CD4-positive, alpha-beta T cell (primary cell): Measurements from ENCODE around the gene SRSF2. TPM values are rescaled to one million over a fixed set of nuclear protein-coding genes. Genes with fewer than 3 reads are reported as not detected.

Experiments used
- ATAC-seq: fragments of 200-7000 bp; cut with Tn5 transposase; one replicate; pipeline ENCODE4 v1.10.0; 2022; ENCODE audit warnings: mild to moderate bottlenecking; ENCODE audit not compliant: poor library complexity
- CTCF ChIA-PET: fragments of 350-600 bp; sonication (Branson Sonifier 250); formaldehyde crosslinking; loops from one replicate; lab custom pipeline; 2021; ENCODE audit warnings: antibody characterized with exemption, inconsistent platforms; lab: Charles Lee
- POLR2A ChIA-PET: fragments of 350-600 bp; sonication (Branson Sonifier 250); formaldehyde crosslinking; loops from one replicate; lab custom pipeline; 2021; ENCODE audit warnings: antibody characterized with exemption, inconsistent platforms; lab: Charles Lee
- DNase-seq, 14 experiments: peaks; one replicate each; pipeline ENCODE4 v3.0.0-alpha.2; 2013 to 2020; ENCODE audit warnings: mixed read lengths in 2 of 14
- H3K27ac ChIP-seq, 2 donors: one replicate each; pipeline versions ENCODE4 v1.5.1 to v1.7.0; 2013; ENCODE audit warnings: low read length in 2 of 2, low read depth in 1 of 2, mild to moderate bottlenecking in 1 of 2
- H3K27me3 ChIP-seq, 2 experiments: 1 replicate in 1 of 2; 2 replicates in 1 of 2; pipeline versions ENCODE4 v1.6.1 to v1.7.0; 2013; ENCODE audit warnings: low read length in 2 of 2, control low read depth in 1 of 2, mild to moderate bottlenecking in 1 of 2, moderate library complexity in 1 of 2; ENCODE audit not compliant: insufficient read depth in 2 of 2, control insufficient read depth in 1 of 2
- H3K36me3 ChIP-seq: one replicate; pipeline ENCODE4 v1.6.1; 2013; ENCODE audit warnings: low read length, control low read depth; ENCODE audit not compliant: insufficient read depth
- H3K4me1 ChIP-seq: one replicate; pipeline ENCODE4 v1.6.1; 2013; ENCODE audit warnings: low read length, control low read depth; ENCODE audit not compliant: insufficient read depth
- H3K4me3 ChIP-seq: one replicate; pipeline ENCODE4 v1.5.1; 2013; ENCODE audit warnings: mild to moderate bottlenecking, low read length, moderate library complexity
- H3K9me3 ChIP-seq, 2 experiments: 1 replicate in 1 of 2; 2 replicates in 1 of 2; pipeline versions ENCODE4 v1.6.1 to v1.7.0; 2013; ENCODE audit warnings: low read length in 2 of 2, mild to moderate bottlenecking in 2 of 2, control low read depth in 1 of 2, moderate library complexity in 1 of 2; ENCODE audit not compliant: control insufficient read depth in 1 of 2, insufficient read depth in 1 of 2
- H3K27ac Mint-ChIP-seq: one replicate; pipeline ENCODE4 v1.8.0; 2020; ENCODE audit warnings: mixed read lengths
- H3K27me3 Mint-ChIP-seq: one replicate; pipeline ENCODE4 v1.8.0; 2021; ENCODE audit warnings: mixed read lengths
- H3K36me3 Mint-ChIP-seq: one replicate; pipeline ENCODE4 v1.8.0; 2021; ENCODE audit warnings: low read depth, mixed read lengths
- H3K4me1 Mint-ChIP-seq: one replicate; pipeline ENCODE4 v1.8.0; 2021; ENCODE audit warnings: low read depth, mixed read lengths
- H3K4me3 Mint-ChIP-seq: one replicate; pipeline ENCODE4 v1.8.0; 2020; ENCODE audit warnings: mild to moderate bottlenecking, mixed read lengths
- H3K9me3 Mint-ChIP-seq: one replicate; pipeline ENCODE4 v1.8.0; 2020; ENCODE audit warnings: mixed read lengths
- intact Hi-C, 2 experiments: fragments of 100-400 bp; cut with DNase I in 1 of 2; cut with micrococcal nuclease in 1 of 2; formaldehyde crosslinking; loops; one replicate each; pipeline versions ENCODE4 v1.15.1 to v1.9.0; 2023 to 2025; cut with DNase I, micrococcal nuclease
- total RNA-seq, 174 experiments: library from RNA in 2 of 174; stranded (reverse) in 2 of 174; gene quantifications; one replicate each; pipeline ENCODE4 v1.2.3 and lab custom pipeline; 2021 to 2026
- TF ChIP-seq, protein P1 (sequence below): fragments of 200-600 bp; IDR thresholded peaks from one replicate; pipeline ENCODE4 v1.8.0; 2022; ENCODE audit warnings: antibody characterized with exemption, mild to moderate bottlenecking

Gene SRSF2
- total RNA-seq, 2 experiments from 2014 or later: 448 to 460 TPM

DNA sequence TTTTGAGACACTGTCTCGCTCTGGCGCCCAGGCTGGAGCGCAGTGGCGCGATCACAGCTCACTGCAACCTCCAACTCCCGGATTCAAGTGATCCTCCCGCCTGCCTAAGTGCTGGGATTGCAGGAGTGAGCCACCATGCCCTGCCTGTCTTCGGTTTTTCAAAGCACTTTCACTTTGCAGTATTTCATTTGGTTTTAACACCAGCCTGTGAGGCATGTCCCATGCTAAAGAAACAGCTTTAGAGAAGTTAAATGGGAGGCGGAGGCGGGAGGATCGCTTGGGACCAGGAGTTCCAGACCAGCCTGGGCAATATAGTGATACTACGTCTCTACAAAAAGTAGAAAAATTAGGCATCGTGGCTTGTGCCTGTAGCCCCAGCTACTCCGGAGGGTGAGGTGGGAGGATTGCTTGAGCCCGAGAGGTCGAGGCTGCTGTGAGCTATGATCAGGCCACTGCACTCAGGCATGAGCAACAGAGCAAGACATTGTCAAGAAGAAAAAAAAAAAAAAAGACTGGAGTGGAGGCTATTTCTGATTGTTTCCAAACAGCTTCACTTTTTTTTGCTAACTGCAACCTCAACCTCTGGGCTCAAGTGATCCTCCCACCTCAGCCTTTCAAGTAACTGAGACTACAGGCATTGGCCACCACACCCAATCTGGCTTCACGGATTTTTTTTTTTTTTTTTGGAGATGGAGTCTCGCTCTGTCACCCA lies 9.2 kb downstream of the SRSF2 start:
- Mint-ChIP-seq H3K36me3 (peaks cover 77% of the 10 kb centered on the region), H3K9me3 (no peaks in the 10 kb centered on the region), H3K27ac (peak overlapping the region; percentile 99), H3K27me3 (no peaks in the 10 kb centered on the region), H3K4me1 (peaks cover 54% of the 10 kb centered on the region), H3K4me3 (peak overlapping the region; percentile 100)
- DNase-seq (peak in 4 of 14 experiments; percentile 22 to 63 (median 54)), ATAC-seq (no peak)
- Histone ChIP-seq H3K9me3 (no peaks in the 10 kb centered on the region), H3K27me3 (no peaks in the 10 kb centered on the region), H3K4me3 (peak overlapping the region; percentile 77), H3K27ac (peak overlapping the region; percentile 93 to 97), H3K36me3 (peaks cover 60% of the 10 kb centered on the region), H3K4me1 (peaks cover 83% of the 10 kb centered on the region)
- ChIA-PET CTCF (interaction anchor here (0.6 to 4.2 kb wide), 13 partner anchors 8 to 359 kb away, joined by 3 to 34 read pairs (median 4); partner anchors contain the start of genes MFSD11 and SRSF2), POLR2A (interaction anchor here (0.9 to 5.6 kb wide), 10 partner anchors 9 to 1402 kb away, joined by 3 to 165 read pairs (median 16); partner anchors contain the start of genes MFSD11, MXRA7, SRSF2 and TMC8)
- intact Hi-C loops: loop anchor here (1.0 to 5.0 kb wide), 8 partner anchors 7 to 414 kb away; partner anchors contain the start of gene SEC14L1 (in 1 of the 2)
- TF ChIP-seq, protein P1, sequence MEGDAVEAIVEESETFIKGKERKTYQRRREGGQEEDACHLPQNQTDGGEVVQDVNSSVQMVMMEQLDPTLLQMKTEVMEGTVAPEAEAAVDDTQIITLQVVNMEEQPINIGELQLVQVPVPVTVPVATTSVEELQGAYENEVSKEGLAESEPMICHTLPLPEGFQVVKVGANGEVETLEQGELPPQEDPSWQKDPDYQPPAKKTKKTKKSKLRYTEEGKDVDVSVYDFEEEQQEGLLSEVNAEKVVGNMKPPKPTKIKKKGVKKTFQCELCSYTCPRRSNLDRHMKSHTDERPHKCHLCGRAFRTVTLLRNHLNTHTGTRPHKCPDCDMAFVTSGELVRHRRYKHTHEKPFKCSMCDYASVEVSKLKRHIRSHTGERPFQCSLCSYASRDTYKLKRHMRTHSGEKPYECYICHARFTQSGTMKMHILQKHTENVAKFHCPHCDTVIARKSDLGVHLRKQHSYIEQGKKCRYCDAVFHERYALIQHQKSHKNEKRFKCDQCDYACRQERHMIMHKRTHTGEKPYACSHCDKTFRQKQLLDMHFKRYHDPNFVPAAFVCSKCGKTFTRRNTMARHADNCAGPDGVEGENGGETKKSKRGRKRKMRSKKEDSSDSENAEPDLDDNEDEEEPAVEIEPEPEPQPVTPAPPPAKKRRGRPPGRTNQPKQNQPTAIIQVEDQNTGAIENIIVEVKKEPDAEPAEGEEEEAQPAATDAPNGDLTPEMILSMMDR: no peak

DNA sequence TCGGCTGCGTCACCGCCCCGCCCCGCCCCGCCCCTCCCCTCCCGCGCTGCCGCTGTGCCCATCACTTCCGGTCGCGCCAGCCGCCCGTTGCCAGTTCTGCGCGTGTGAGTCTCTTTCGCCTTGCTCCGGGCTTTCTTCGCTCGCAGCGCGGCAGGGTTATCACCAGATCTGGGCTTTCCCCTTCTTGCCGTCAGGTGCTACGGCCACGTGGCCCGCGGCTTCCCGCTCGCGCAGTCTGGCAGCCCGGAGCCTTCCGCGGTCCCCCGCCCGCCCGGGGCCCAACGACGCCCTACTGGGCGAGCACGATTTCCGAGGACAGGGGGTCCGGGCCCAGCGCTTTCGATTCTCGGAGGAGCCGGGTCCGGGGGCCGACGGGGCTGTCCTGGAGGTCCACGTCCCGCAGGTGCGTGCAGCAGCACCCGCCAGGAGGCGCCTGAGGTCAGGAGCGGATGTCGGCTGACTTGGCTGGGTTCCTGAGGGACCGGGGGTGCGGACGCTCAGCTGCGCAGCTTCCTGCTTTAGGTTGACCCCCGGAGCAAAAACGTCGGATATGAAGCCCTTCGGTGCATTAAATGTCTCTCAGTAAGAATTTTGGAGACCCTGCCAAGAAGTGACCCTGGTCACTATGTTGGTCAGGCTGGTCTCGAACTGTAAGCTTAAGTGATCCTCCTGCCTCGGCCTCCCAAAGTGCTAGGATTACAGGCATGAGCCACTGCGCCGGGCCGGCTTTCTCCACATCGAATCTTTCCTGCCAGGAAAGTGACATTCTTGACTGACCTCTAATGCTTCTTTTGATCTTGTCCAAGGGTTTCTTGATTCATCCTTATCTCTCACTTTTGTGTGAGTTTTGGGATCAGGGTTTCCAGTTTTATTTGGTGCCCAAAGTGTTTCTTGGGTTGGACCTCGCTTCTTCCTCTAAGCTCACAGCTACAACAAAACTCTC lies 10.1 kb downstream of the SRSF2 start, which contains the start of gene METTL23:
Gene METTL23, plus strand, starts transcription at position 64 of the 943 bp plus-strand sequence. CDS start 2,872 bp downstream, outside the sequence.
- peaks cover 83% of the 10 kb centered on the region for H3K4me1 ChIP-seq

More for the DNA sequence above, 10.1 kb downstream of the SRSF2 start, which contains the start of gene METTL23:
- Mint-ChIP-seq H3K27me3 (no peaks in the 10 kb centered on the region), H3K27ac (peak within 1 kb of the TSS; percentile 99), H3K4me1 (peaks cover 51% of the 10 kb centered on the region), H3K4me3 (peak within 1 kb of the TSS; percentile 100), H3K9me3 (no peaks in the 10 kb centered on the region), H3K36me3 (peaks cover 78% of the 10 kb centered on the region)
- peak within 1 kb of the TSS; percentile 77 for H3K4me3 ChIP-seq
- ChIA-PET POLR2A (interaction anchor here (0.6 to 5.6 kb wide), 12 partner anchors 9 to 1403 kb away, joined by 3 to 165 read pairs (median 9); partner anchors contain the start of genes MFSD11, MXRA7, SRSF2 and TMC8), CTCF (interaction anchor here (0.6 to 4.2 kb wide), 14 partner anchors 8 to 360 kb away, joined by 3 to 34 read pairs (median 4); partner anchors contain the start of genes MFSD11 and SRSF2)
- DNase-seq (peak in 12 of 14 experiments; percentile 63 to 98 (median 78)), ATAC-seq (peak; percentile 68)
- intact Hi-C loops: loop anchor here (1.0 to 5.0 kb wide), 9 partner anchors 8 to 415 kb away; partner anchors contain the start of genes SEC14L1 (in 1 of the 2) and SRSF2 (in 1 of the 2)
- TF ChIP-seq, protein P1: peak; percentile 83
- H3K36me3 ChIP-seq: peaks cover 58% of the 10 kb centered on the region
- no peaks in the 10 kb centered on the region for H3K27me3 ChIP-seq
- H3K27ac ChIP-seq: peak within 1 kb of the TSS; percentile 93 to 97
- no peaks in the 10 kb centered on the region for H3K9me3 ChIP-seq
